Neuronal stem cell (in vitro differentiated cells): ENCODE measurements around the gene TRERF1.
A peak's percentile ranks its signal among the peaks of the same experiment; 100 is the strongest.

Experiments used
- DNase-seq: peaks from one replicate; pipeline ENCODE4 v3.0.0-alpha.2; 2013; ENCODE audit warnings: low spot score
- H2AFZ ChIP-seq: one replicate; pipeline ENCODE4 v1.6.1; 2013; ENCODE audit warnings: mild to moderate bottlenecking, low read length, inconsistent platforms
- H2AK5ac ChIP-seq: 2 replicates; pipeline ENCODE4 v1.6.1; 2013; ENCODE audit warnings: low read depth, mild to moderate bottlenecking, inconsistent platforms, low read length, moderate library complexity, mixed read lengths
- H2BK120ac ChIP-seq: 2 replicates; pipeline ENCODE4 v1.6.1; 2013; ENCODE audit warnings: low read depth, mild to moderate bottlenecking, inconsistent platforms, low read length, moderate library complexity, mixed read lengths
- H2BK12ac ChIP-seq: one replicate; pipeline ENCODE4 v1.6.1; 2013; ENCODE audit warnings: low read length, inconsistent platforms
- H2BK15ac ChIP-seq: 2 replicates; pipeline ENCODE4 v1.6.1; 2013; ENCODE audit warnings: mild to moderate bottlenecking, low read length, inconsistent platforms, mixed read lengths
- H2BK5ac ChIP-seq: one replicate; pipeline ENCODE4 v1.6.1; 2013; ENCODE audit warnings: inconsistent platforms, mild to moderate bottlenecking, low read length, moderate library complexity
- H3K14ac ChIP-seq: one replicate; pipeline ENCODE4 v1.6.1; 2013; ENCODE audit warnings: low read length, inconsistent platforms
- H3K18ac ChIP-seq: 2 replicates; pipeline ENCODE4 v1.6.1; 2013; ENCODE audit warnings: low read length, inconsistent platforms
- H3K23ac ChIP-seq: 2 replicates; pipeline ENCODE4 v1.6.1; 2013; ENCODE audit warnings: low read depth, mild to moderate bottlenecking, mixed read lengths, low read length, inconsistent platforms; ENCODE audit not compliant: poor library complexity
- H3K27ac ChIP-seq: replicated peaks from 3 replicates; pipeline ENCODE4 v1.5.1; 2013; ENCODE audit warnings: low read length, inconsistent platforms
- H3K27me3 ChIP-seq, 3 experiments: 2 replicates each; pipeline ENCODE4 v1.6.1; 2013; ENCODE audit warnings: low read length in 3 of 3, mild to moderate bottlenecking in 2 of 3, inconsistent platforms in 1 of 3, low read depth in 1 of 3, mixed read lengths in 1 of 3, moderate library complexity in 1 of 3; ENCODE audit not compliant: control insufficient read depth in 3 of 3, insufficient read depth in 3 of 3
- H3K36me3 ChIP-seq, 2 donors: replicated peaks in 1 of 2; 2 replicates each; pipeline ENCODE4 v1.6.1; 2013; ENCODE audit warnings: low read length in 2 of 2; ENCODE audit not compliant: control insufficient read depth in 2 of 2, insufficient read depth in 2 of 2
- H3K4ac ChIP-seq: 2 replicates; pipeline ENCODE4 v1.6.1; 2013; ENCODE audit warnings: inconsistent platforms, mild to moderate bottlenecking, low read length, moderate library complexity
- H3K4me1 ChIP-seq, 2 donors: 1 replicate in 1 of 2; 2 replicates in 1 of 2; pipeline ENCODE4 v1.6.1; 2013; ENCODE audit warnings: low read length in 2 of 2, low read depth in 1 of 2; ENCODE audit not compliant: control insufficient read depth in 2 of 2, insufficient read depth in 1 of 2
- H3K4me2 ChIP-seq: one replicate; pipeline ENCODE4 v1.6.1; 2013; ENCODE audit warnings: mild to moderate bottlenecking, low read length, inconsistent platforms; ENCODE audit not compliant: insufficient read depth, poor library complexity, severe bottlenecking
- H3K4me3 ChIP-seq, 2 donors: 2 replicates each; pipeline ENCODE4 v1.5.1; 2013; ENCODE audit warnings: low read length in 2 of 2, mild to moderate bottlenecking in 2 of 2, inconsistent platforms in 1 of 2, moderate library complexity in 1 of 2
- H3K79me1 ChIP-seq: one replicate; pipeline ENCODE4 v1.6.1; 2013; ENCODE audit warnings: low read depth, mild to moderate bottlenecking, inconsistent platforms, low read length, moderate library complexity
- H3K9ac ChIP-seq: one replicate; pipeline ENCODE4 v1.6.1; 2013; ENCODE audit warnings: mild to moderate bottlenecking, low read depth, low read length, inconsistent platforms; ENCODE audit not compliant: poor library complexity
- H3K9me3 ChIP-seq, 2 donors: replicated peaks in 1 of 2; 2 replicates each; pipeline versions ENCODE3 to v1.6.1; 2013; ENCODE audit warnings: low read length in 2 of 2, mild to moderate bottlenecking in 2 of 2, inconsistent platforms in 1 of 2, low read depth in 1 of 2, mixed read lengths in 1 of 2, moderate library complexity in 1 of 2; ENCODE audit not compliant: control insufficient read depth in 2 of 2, insufficient read depth in 1 of 2
- H4K8ac ChIP-seq: one replicate; pipeline ENCODE4 v1.6.1; 2013; ENCODE audit warnings: low read depth, mild to moderate bottlenecking, inconsistent platforms, low read length, moderate library complexity
- H4K91ac ChIP-seq: one replicate; pipeline ENCODE4 v1.6.1; 2013; ENCODE audit warnings: low read length, low read depth, mild to moderate bottlenecking, inconsistent platforms; ENCODE audit not compliant: poor library complexity
- WGBS, 2 donors: extraction: QIAGEN DNeasy Blood & Tissue Kit; methylation state at CpG; one replicate each; pipeline ENCODE4 v1.1.7; 2013; ENCODE audit warnings: missing lambda C conversion rate in 2 of 2, mixed read lengths in 1 of 2; ENCODE audit not compliant: insufficient read length in 2 of 2, insufficient replicate concordance in 1 of 2; ENCODE audit errors: extremely low coverage in 2 of 2; 5-methylcytosine and 5-hydroxymethylcytosine counted together

Gene TRERF1

GRCh38 chr6:42359021-42359420 is 92.7 kb downstream of the TRERF1 start:
- Histone ChIP-seq H3K23ac (no peak overlapping the region), H2AK5ac (no peak overlapping the region)
- no peak for DNase-seq

GRCh38 chr6:42355416-42355815 is 96.3 kb downstream of the TRERF1 start:
- Histone ChIP-seq H3K4me2 (no peak overlapping the region), H2AFZ (no peak overlapping the region), H3K4me3 (no peak overlapping the region), H4K91ac (no peak overlapping the region), H3K9ac (no peak overlapping the region), H2AK5ac (no peak overlapping the region), H4K8ac (no peak overlapping the region), H3K79me1 (no peaks in the 10 kb centered on the region), H2BK12ac (no peak overlapping the region), H3K18ac (no peak overlapping the region), H3K14ac (no peak overlapping the region), H3K27me3 (no peaks in the 10 kb centered on the region), H2BK120ac (no peak overlapping the region), H3K36me3 (peaks cover 0 to 2% of the 10 kb centered on the region in 2 donors), H3K9me3 (no peaks in the 10 kb centered on the region), H2BK5ac (no peak overlapping the region), H2BK15ac (no peak overlapping the region), H3K27ac (no peak overlapping the region), H3K23ac (no peak overlapping the region), H3K4ac (no peak overlapping the region), H3K4me1 (peaks cover 2 to 10% of the 10 kb centered on the region in 2 donors)
- no peak for DNase-seq
- no CpG with 5 or more reads among the region's 3 CpGs for WGBS, 2 donors

More at GRCh38 chr6:42359021-42359420, 92.7 kb downstream of the TRERF1 start:
- H3K36me3 ChIP-seq, result peaks cover 3 to 6% of the 10 kb centered on the region in 2 donors
- no peak overlapping the region for H2BK12ac ChIP-seq
- no peak overlapping the region for H2BK120ac ChIP-seq
- H2AFZ ChIP-seq, result no peak overlapping the region
- H4K8ac ChIP-seq, result peak overlapping the region; percentile 89
- WGBS, 2 donors, result no CpG with 5 or more reads among the region's 5 CpGs
- H3K4me3 ChIP-seq, result no peak overlapping the region
- peaks cover 0 to 9% of the 10 kb centered on the region in 2 donors for H3K4me1 ChIP-seq
- no peak overlapping the region for H3K4me2 ChIP-seq
- H3K27me3 ChIP-seq, result no peaks in the 10 kb centered on the region
- H3K27ac ChIP-seq, result no peak overlapping the region
- H3K79me1 ChIP-seq, result peaks cover 3% of the 10 kb centered on the region
- no peak overlapping the region for H2BK15ac ChIP-seq
- no peak overlapping the region for H3K9ac ChIP-seq
- no peak overlapping the region for H3K18ac ChIP-seq
- no peak overlapping the region for H3K4ac ChIP-seq
- H3K9me3 ChIP-seq, result peaks cover 0 to 3% of the 10 kb centered on the region in 2 donors
- H4K91ac ChIP-seq, result no peak overlapping the region
- no peak overlapping the region for H2BK5ac ChIP-seq
- no peak overlapping the region for H3K14ac ChIP-seq

- Histone ChIP-seq H2BK5ac (no peak overlapping the region), H2BK15ac (no peak overlapping the region), H3K23ac (no peak overlapping the region), H3K14ac (no peak overlapping the region), H4K91ac (no peak overlapping the region), H3K9ac (no peak overlapping the region), H3K27me3 (no peaks in the 10 kb centered on the region), H3K4ac (no peak overlapping the region), H3K27ac (no peak overlapping the region), H4K8ac (no peak overlapping the region), H2AK5ac (no peak overlapping the region), H3K9me3 (no peaks in the 10 kb centered on the region), H3K18ac (no peak overlapping the region), H2AFZ (no peak overlapping the region), H3K4me2 (no peak overlapping the region), H3K4me3 (no peak overlapping the region), H2BK12ac (no peak overlapping the region), H3K4me1 (peaks cover 2 to 10% of the 10 kb centered on the region in 2 donors), H2BK120ac (no peak overlapping the region), H3K79me1 (no peaks in the 10 kb centered on the region), H3K36me3 (peaks cover 0 to 2% of the 10 kb centered on the region in 2 donors)
- no peak for DNase-seq
- no CpG with 5 or more reads among the region's 1 CpG for WGBS, 2 donors
Observed at GRCh38 chr6:42354702-42355101, 97.0 kb downstream of the TRERF1 start.

- no peaks in the 10 kb centered on the region for H3K9me3 ChIP-seq
Observed at GRCh38 chr6:42352856-42353564, 98.7 kb downstream of the TRERF1 start.

More at GRCh38 chr6:42352856-42353564, 98.7 kb downstream of the TRERF1 start:
- Histone ChIP-seq H3K9ac (no peak overlapping the region), H4K91ac (no peak overlapping the region), H3K27me3 (no peaks in the 10 kb centered on the region), H2AK5ac (no peak overlapping the region), H2BK12ac (no peak overlapping the region), H4K8ac (no peak overlapping the region), H2BK5ac (no peak overlapping the region), H3K4me1 (peaks cover 2 to 7% of the 10 kb centered on the region in 2 donors), H3K4ac (no peak overlapping the region), H2BK15ac (no peak overlapping the region), H3K18ac (no peak overlapping the region), H2AFZ (no peak overlapping the region), H3K36me3 (no peaks in the 10 kb centered on the region), H3K4me3 (no peak overlapping the region), H2BK120ac (no peak overlapping the region), H3K79me1 (no peaks in the 10 kb centered on the region), H3K14ac (no peak overlapping the region), H3K23ac (no peak overlapping the region), H3K4me2 (no peak overlapping the region), H3K27ac (no peak overlapping the region)
- no peak for DNase-seq
- WGBS, 2 donors, result no CpG with 5 or more reads among the region's 12 CpGs
